Transverse colon (tissue), 4 donors: Measurements from ENCODE around the gene LEF1. TPM values are rescaled to one million over a fixed set of nuclear protein-coding genes. Genes with fewer than 3 reads are reported as not detected.

Source experiments
- DNase-seq: peaks from one replicate; pipeline ENCODE4 v3.0.0-alpha.2; 2019
- H3K27ac ChIP-seq, 4 donors: fragments of 200-600 bp; sonication (generic); 2 replicates each; pipeline ENCODE4 v1.5.1; 2016 to 2018; ENCODE audit warnings: inconsistent platforms in 4 of 4
- H3K27me3 ChIP-seq: fragments of 200-600 bp; sonication (generic); 2 replicates; pipeline ENCODE4 v1.5.1; 2017; ENCODE audit warnings: inconsistent platforms
- H3K36me3 ChIP-seq, 4 donors: fragments of 200-600 bp; sonication (generic); 2 replicates each; pipeline ENCODE4 v1.5.1; 2017 to 2019; ENCODE audit warnings: inconsistent platforms in 4 of 4
- H3K4me1 ChIP-seq, 4 donors: fragments of 200-600 bp; sonication (generic); 2 replicates each; pipeline ENCODE4 v1.5.1; 2017 to 2020; ENCODE audit warnings: inconsistent platforms in 4 of 4
- H3K4me3 ChIP-seq, 4 donors: fragments of 200-600 bp; sonication (generic); 1 replicate in 1 of 4; 2 replicates in 3 of 4; pipeline versions ENCODE4 v1.5.1 to v1.6.1; 2017 to 2019; ENCODE audit warnings: inconsistent platforms in 4 of 4
- H3K9me3 ChIP-seq, 2 donors: fragments of 200-600 bp; sonication (generic); 2 replicates each; pipeline ENCODE4 v1.5.1; 2017 to 2019; ENCODE audit warnings: inconsistent platforms in 2 of 2
- EP300 ChIP-seq: sonication (generic); formaldehyde crosslinking; IDR thresholded peaks from one replicate; pipeline ENCODE4 v1.6.1; 2017; ENCODE audit warnings: antibody characterized with exemption, low read depth
- POLR2A ChIP-seq: fragments of 450-650 bp; IDR thresholded peaks from one replicate; pipeline ENCODE4 v1.6.1; 2016; ENCODE audit warnings: antibody characterized with exemption, mild to moderate bottlenecking, moderate library complexity
- POLR2AphosphoS5 ChIP-seq, 3 donors: sonication (generic); formaldehyde crosslinking; IDR thresholded peaks; one replicate each; pipeline ENCODE4 v1.6.1; 2016; ENCODE audit warnings: antibody characterized with exemption in 3 of 3
- WGBS, 2 donors: methylation state at CpG; one replicate each; pipeline ENCODE4 v1.1.5; 2018; ENCODE audit warnings: low coverage in 1 of 2; 5-methylcytosine and 5-hydroxymethylcytosine counted together
- in situ Hi-C, 4 donors: fragments of 200-750 bp; cut with MboI; loops; one replicate each; pipeline versions ENCODE4 v1.15.0 to v1.15.1; 2017; ENCODE audit warnings: low sequenced_read_pairs in 3 of 4, low pct_ligation_motif_present in 1 of 4, low pct_unique_long_range_greater_than_20kb in 1 of 4
- intact Hi-C: fragments of 100-400 bp; cut with DNase I; formaldehyde crosslinking; loops from one replicate; pipeline ENCODE4 v1.15.1; 2023; ENCODE audit warnings: low total_unique reads
- total RNA-seq, 4 donors: library from RNA; depleted of rRNA; stranded (reverse); fragments of >200 nt; gene quantifications; one replicate each; pipeline ENCODE4 v1.1.0, GENCODE V29; 2016
- TF ChIP-seq, protein P1 (sequence below), 5 experiments: fragments of 200-600 bp in 3 of 5; fragments of 450-650 bp in 2 of 5; sonication (generic) in 3 of 5; IDR thresholded peaks; 1 replicate in 2 of 5; 2 replicates in 3 of 5; pipeline ENCODE4 v1.5.1; 2016 to 2017; ENCODE audit warnings: antibody characterized with exemption in 5 of 5, inconsistent platforms in 3 of 5, mild to moderate bottlenecking in 2 of 5, moderate library complexity in 1 of 5

LEF1 gene
- total RNA-seq, 4 donors from 2014 or later: 1.4 to 29.2 (median 8.7) TPM

DNA sequence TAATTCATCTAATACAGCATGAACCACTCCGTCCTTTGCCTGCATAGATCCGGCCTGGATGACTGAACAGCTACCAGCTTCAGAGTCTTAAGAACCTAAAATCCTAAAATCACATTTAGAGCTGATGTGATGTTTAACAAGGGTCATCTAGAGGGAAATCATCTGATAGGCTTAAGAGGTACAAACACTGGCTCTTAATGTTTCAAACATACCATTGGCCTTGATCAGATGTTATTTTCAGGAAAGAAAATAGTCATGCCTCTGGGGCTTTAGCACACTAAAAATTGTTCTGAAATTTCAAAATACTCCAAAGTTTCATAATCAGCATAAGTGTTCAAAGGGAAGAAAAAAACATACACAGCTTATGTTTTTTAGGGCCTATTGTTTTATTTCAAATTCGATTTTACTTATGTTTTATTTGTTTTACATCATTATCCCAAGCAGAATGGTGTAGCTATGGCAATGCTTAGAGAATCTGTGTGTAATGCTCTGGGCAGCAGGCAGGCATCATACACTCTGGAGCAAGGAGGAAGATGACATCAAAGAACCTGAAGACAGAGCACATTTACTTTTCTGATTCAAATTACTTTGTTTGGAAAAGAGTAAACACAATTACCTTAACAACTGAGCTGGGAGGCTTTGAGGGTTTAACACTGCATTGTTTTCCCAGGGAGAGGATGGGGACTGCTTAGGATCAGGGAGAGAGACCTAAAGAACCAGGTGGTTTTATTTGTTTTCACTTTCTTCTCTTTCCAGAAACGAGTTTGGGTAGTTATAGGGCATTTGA, 25.3 kb upstream of the LEF1 start:
- Histone ChIP-seq H3K36me3 (no peaks in the 10 kb centered on the region), H3K4me3 (no peak overlapping the region), H3K9me3 (no peaks in the 10 kb centered on the region), H3K27me3 (no peaks in the 10 kb centered on the region), H3K27ac (no peak overlapping the region), H3K4me1 (no peaks in the 10 kb centered on the region)
- intact Hi-C loops (no loop called here), in situ Hi-C loops (no loop called here)
- TF ChIP-seq POLR2AphosphoS5 (IDR thresholded peaks at IDR 0.05): no peak
- no peak for DNase-seq
- WGBS, 2 donors: 40 to 53% methylated on average over 4 of the region's 4 CpGs

DNA sequence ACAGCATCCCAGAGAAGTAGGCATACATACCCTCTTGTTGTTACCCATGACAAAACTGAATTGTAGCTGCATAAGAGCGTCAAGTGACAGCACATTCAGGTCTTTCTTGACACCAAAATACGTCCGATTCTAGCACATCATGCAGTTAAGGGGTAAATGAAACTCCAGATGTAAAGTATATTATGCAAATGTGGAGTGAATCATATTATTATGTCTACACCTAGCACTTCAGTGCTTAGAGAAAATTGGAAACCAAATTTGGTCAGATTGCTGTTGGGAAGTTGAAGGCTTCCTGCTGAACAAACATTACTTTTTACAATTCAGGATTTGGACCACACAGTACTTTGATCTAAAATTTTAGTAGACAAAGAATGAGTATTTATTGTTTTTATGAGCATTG, 24.2 kb upstream of the LEF1 start:
- Histone ChIP-seq H3K27ac (no peak overlapping the region), H3K27me3 (no peaks in the 10 kb centered on the region), H3K9me3 (no peaks in the 10 kb centered on the region), H3K4me3 (no peak overlapping the region), H3K36me3 (no peaks in the 10 kb centered on the region), H3K4me1 (no peaks in the 10 kb centered on the region)
- no peak for DNase-seq
- intact Hi-C loops (no loop called here), in situ Hi-C loops (no loop called here)
- TF ChIP-seq POLR2AphosphoS5 (IDR thresholded peaks at IDR 0.05) (no peak), EP300 (no peak)
- TF ChIP-seq, protein P1, sequence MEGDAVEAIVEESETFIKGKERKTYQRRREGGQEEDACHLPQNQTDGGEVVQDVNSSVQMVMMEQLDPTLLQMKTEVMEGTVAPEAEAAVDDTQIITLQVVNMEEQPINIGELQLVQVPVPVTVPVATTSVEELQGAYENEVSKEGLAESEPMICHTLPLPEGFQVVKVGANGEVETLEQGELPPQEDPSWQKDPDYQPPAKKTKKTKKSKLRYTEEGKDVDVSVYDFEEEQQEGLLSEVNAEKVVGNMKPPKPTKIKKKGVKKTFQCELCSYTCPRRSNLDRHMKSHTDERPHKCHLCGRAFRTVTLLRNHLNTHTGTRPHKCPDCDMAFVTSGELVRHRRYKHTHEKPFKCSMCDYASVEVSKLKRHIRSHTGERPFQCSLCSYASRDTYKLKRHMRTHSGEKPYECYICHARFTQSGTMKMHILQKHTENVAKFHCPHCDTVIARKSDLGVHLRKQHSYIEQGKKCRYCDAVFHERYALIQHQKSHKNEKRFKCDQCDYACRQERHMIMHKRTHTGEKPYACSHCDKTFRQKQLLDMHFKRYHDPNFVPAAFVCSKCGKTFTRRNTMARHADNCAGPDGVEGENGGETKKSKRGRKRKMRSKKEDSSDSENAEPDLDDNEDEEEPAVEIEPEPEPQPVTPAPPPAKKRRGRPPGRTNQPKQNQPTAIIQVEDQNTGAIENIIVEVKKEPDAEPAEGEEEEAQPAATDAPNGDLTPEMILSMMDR (IDR thresholded peaks at IDR 0.05): no peak
- WGBS, 2 donors: 87 to 97% methylated on average over 3 of the region's 3 CpGs

- Histone ChIP-seq H3K9me3 (no peaks in the 10 kb centered on the region), H3K27me3 (no peaks in the 10 kb centered on the region), H3K4me3 (no peak overlapping the region), H3K4me1 (no peaks in the 10 kb centered on the region), H3K27ac (no peak overlapping the region), H3K36me3 (no peaks in the 10 kb centered on the region)
- TF ChIP-seq, protein P1 (IDR thresholded peaks at IDR 0.05): no peak
- no peak for TF ChIP-seq POLR2AphosphoS5 (IDR thresholded peaks at IDR 0.05)
- no peak for TF ChIP-seq POLR2A
- TF ChIP-seq EP300: no peak
- no peak for DNase-seq
- in situ Hi-C loops (no loop called here), intact Hi-C loops (no loop called here)
- 92 to 95% methylated on average over 2 to 3 of the region's 3 CpGs for WGBS, 2 donors
Measured at GRCh38 chr4:108192056-108192455, 23.3 kb upstream of the LEF1 start.

- H3K4me3 ChIP-seq: no peak overlapping the region
- in situ Hi-C loops: no loop called here
- no peak overlapping the region for H3K27ac ChIP-seq
- 83 to 90% methylated on average over 2 to 4 of the region's 4 CpGs for WGBS, 2 donors
- TF ChIP-seq, protein P1 (IDR thresholded peaks at IDR 0.05): no peak
- TF ChIP-seq EP300: no peak
- no peak for TF ChIP-seq POLR2AphosphoS5 (IDR thresholded peaks at IDR 0.05)
- no peak for TF ChIP-seq POLR2A
- H3K9me3 ChIP-seq: no peaks in the 10 kb centered on the region
- intact Hi-C loops: no loop called here
- DNase-seq: no peak
- no peaks in the 10 kb centered on the region for H3K4me1 ChIP-seq
- no peaks in the 10 kb centered on the region for H3K36me3 ChIP-seq
- no peaks in the 10 kb centered on the region for H3K27me3 ChIP-seq
Measured at GRCh38 chr4:108191269-108191914, 22.7 kb upstream of the LEF1 start.
